Astrocyte of the spinal cord (primary cell): ENCODE results near the gene KRTAP1-3.
"Not testable (repeated sequence)": the region's sequence is repeated elsewhere in the genome, so short reads cannot be mapped to it uniquely, and the experiment has no call there.

Source experiments
- DNase-seq: peaks from one replicate; pipeline ENCODE4 v3.0.0; 2011; ENCODE audit warnings: low read depth, low spot score
- H3K4me3 ChIP-seq: 2 replicates; pipeline ENCODE4 v1.5.1; 2011; ENCODE audit warnings: low read depth, mild to moderate bottlenecking, low read length, moderate library complexity
- in situ Hi-C: cut with HindIII; loops from 2 replicates; pipeline ENCODE4 v1.10.0; 2017; ENCODE audit warnings: low sequenced_read_pairs
- TF ChIP-seq, protein P1 (sequence below): IDR thresholded peaks from 2 replicates; pipeline ENCODE4 v1.5.1; 2012; ENCODE audit warnings: low read depth, mild to moderate bottlenecking, low read length, inconsistent platforms

Gene KRTAP1-3

DNA sequence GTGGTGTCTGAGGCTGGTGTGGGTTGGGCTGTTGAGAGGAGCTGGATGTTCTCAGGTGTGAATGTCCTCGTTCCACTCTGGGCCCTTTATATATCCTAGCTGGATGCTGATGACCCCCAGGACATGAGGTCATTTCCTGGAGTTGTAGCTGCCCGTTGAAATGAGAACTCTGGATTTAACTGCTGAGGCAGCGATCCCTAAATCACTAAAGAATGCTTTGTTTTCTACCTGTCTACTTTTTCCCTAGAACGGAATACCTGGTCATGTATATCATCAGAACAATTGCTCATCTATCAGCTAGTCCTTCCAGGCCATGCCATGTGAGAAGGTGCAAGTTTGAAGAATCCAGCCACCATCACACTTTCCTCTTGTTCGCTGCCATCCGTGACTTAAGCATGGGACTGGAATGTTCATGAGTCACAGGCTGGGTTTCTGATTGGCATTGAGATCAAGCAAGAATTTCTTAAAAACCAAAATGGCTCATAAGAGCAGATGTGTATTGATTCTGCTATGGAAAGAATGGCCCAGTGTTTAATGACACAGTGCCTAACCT is 25.5 kb upstream of the KRTAP1-3 start, which contains the start of gene KRTAP2-3:
Gene KRTAP2-3, minus strand, starts transcription at position 63 of the 553 bp plus-strand sequence. CDS start 64 bp downstream, outside the sequence.
- in situ Hi-C loops = no loop called here
- peak; percentile 90 for DNase-seq
- H3K4me3 ChIP-seq = no peak within 1 kb of the TSS
- TF ChIP-seq, protein P1, sequence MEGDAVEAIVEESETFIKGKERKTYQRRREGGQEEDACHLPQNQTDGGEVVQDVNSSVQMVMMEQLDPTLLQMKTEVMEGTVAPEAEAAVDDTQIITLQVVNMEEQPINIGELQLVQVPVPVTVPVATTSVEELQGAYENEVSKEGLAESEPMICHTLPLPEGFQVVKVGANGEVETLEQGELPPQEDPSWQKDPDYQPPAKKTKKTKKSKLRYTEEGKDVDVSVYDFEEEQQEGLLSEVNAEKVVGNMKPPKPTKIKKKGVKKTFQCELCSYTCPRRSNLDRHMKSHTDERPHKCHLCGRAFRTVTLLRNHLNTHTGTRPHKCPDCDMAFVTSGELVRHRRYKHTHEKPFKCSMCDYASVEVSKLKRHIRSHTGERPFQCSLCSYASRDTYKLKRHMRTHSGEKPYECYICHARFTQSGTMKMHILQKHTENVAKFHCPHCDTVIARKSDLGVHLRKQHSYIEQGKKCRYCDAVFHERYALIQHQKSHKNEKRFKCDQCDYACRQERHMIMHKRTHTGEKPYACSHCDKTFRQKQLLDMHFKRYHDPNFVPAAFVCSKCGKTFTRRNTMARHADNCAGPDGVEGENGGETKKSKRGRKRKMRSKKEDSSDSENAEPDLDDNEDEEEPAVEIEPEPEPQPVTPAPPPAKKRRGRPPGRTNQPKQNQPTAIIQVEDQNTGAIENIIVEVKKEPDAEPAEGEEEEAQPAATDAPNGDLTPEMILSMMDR = no peak

DNA sequence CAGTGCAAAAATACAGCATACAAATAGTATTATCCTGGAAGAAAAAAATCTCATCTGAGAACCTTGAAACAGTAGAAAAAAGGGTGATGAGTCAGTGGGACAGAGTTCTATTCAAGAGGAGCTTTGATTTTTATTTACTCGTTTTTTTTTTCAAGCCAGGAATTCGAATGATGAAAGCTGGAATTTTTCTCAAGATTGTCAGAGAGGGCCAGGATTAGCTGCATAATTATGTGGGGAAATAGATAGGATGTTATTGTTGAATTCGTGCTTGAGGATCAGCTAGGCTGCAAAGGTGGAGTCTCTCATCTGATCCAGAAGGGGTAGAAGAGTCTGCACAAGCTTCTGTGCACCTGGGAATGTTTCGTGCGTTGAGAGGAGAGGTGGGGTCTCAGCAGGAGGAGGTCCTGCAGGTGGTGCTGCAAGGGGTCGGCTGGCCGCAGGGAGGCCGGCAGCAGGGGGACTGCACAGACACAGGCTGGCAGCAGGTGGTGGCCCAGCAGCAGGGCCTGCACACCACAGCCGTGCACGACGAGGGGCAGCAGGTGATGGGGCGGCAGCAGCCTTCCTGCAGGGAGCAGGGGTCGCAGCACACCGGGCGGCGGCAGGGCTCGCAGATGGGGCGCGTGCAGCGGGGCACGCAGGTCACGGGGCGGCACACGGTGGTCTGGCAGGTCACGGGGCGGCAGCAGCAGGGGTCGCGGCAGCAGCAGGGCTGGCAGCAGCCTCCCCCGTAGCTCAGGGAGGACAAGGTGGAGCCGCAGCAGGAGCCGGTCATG is 24.8 kb upstream of the KRTAP1-3 start:
- in situ Hi-C loops, H3K4me3 ChIP-seq: not testable (repeated sequence)
- peak; percentile 84 for DNase-seq

DNA sequence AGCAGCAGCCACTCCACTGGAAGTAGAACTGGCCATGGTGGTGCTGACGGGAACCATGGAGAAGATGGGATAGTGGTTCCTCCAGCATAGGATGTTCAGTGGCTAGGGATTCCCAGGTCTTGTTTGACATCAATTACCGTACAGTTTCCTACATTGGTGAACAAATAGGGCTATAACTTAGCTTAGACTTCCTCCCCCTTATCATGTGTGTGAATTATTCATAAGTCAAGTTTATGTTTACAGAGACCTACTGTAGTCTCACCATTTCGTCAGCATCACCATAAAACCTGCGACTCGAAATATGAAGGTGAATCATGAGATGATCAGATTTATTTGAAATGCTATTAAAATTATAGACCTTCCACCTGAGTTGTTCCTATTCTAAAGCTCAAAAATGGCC is 24.1 kb upstream of the KRTAP1-3 start:
- in situ Hi-C loops = no loop called here
- no peak overlapping the region for H3K4me3 ChIP-seq
- no peak for DNase-seq
- TF ChIP-seq, protein P1 = no peak

DNA sequence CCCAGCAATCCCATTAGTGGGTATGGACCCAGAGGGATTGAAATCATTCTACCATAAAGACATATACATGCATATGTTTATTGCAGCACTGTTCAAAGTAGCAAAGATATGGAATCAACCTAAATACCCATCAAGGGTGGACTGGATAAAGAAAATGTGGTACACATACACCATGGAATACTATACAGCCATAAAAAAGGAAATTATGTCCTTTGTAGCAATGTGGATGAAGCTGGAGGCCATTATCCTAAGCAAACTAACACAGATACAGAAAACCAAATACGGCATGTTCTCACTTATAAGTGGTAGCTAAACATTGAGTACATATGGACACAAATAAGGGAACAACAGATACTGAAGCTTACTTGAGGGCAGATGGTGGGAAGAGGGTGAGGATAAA is 22.9 kb upstream of the KRTAP1-3 start:
- in situ Hi-C loops = no loop called here
- no peak overlapping the region for H3K4me3 ChIP-seq
- TF ChIP-seq, protein P1 = no peak
- DNase-seq = no peak

DNA sequence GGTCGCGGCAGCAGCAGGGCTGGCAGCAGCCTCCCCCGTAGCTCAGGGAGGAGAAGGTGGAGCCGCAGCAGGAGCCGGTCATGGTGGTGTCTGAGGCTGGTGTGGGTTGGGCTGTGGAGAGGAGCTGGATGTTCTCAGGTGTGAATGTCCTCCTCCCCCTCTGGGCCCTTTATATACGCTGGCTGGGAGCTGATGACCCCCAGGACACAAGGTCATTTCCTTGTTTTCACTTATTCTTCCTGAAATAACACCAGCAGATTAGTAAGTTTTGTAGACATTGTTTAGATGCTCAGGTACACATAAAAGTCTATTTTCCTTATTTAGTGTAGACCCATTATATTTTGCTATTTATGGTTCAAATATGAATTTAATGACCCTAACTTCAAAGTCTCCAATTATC is 20.5 kb upstream of the KRTAP1-3 start, which contains the start of gene KRTAP2-2:
Gene KRTAP2-2, minus strand, starts transcription at position 101 of the 400 bp plus-strand sequence. Its CDS starts 19 bp downstream, at position 82.
- H3K4me3 ChIP-seq, in situ Hi-C loops, DNase-seq: not testable (repeated sequence)

DNA sequence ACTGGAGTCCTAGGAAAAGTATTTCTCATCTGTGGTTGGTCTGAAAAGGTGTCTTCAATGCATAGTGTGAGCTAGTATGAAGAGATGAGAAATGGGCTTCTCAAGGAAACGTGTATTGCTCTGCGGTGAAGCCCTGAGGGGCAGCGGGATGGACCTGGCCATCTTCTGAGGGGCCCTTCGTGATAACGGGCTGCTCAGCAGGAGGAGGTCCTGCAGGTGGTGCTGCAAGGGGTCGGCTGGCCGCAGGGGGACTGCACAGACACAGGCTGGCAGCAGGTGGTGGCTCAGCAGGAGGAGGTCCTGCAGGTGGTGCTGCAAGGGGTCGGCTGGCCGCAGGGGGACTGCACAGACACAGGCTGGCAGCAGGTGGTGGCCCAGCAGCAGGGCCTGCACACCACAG is 19.9 kb upstream of the KRTAP1-3 start:
- H3K4me3 ChIP-seq, DNase-seq, in situ Hi-C loops: not testable (repeated sequence)

DNA sequence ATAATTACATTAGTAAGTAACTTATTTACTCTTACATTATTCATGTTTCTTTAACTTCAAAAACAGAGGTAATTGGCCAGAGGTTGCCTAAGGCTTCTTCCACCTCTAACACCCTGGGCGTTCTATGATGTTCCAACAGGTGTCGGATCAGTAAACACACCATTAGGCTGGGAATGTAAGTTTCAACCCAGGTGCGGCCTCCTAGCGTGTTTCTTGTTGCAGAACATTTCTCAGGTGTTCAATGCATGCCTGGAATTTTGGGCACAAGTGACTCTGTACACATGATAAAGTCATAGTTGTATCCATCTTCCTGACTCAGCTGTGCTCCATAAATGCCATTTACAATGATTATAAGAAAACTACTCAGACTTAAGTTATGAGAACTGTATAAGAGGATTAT is 19.4 kb upstream of the KRTAP1-3 start:
- TF ChIP-seq, protein P1 = no peak
- H3K4me3 ChIP-seq = no peak overlapping the region
- in situ Hi-C loops = no loop called here
- no peak for DNase-seq

DNA sequence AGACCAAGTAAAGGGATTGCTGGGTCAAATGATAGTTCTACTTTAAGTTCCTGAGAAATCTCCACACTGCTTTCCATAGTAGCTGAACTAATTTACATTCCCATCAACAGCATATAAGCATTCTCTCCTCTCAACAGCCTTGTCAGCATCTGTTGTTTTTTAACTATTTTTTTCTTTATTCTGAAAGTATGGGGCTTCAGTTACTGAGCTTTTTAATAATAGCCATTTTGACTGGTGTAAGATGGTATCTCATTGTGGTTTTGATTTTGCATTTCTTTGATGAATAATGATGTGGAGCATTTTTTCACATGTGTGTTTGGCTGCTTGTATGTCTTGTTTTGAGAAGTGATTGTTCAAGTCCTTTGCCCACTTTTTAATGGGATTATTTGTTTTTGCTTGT is 17.9 kb upstream of the KRTAP1-3 start:
- TF ChIP-seq, protein P1 = no peak
- no peak for DNase-seq
- no peak overlapping the region for H3K4me3 ChIP-seq
- in situ Hi-C loops = no loop called here
